NCI-H226 (cell line): ENCODE data around the gene ERRFI1.
A peak's percentile ranks its signal among the peaks of the same experiment; 100 is the strongest.

Source experiments
- DNase-seq: peaks from one replicate; pipeline ENCODE4 v3.0.0-alpha.2; 2015

The ERRFI1 gene

DNA sequence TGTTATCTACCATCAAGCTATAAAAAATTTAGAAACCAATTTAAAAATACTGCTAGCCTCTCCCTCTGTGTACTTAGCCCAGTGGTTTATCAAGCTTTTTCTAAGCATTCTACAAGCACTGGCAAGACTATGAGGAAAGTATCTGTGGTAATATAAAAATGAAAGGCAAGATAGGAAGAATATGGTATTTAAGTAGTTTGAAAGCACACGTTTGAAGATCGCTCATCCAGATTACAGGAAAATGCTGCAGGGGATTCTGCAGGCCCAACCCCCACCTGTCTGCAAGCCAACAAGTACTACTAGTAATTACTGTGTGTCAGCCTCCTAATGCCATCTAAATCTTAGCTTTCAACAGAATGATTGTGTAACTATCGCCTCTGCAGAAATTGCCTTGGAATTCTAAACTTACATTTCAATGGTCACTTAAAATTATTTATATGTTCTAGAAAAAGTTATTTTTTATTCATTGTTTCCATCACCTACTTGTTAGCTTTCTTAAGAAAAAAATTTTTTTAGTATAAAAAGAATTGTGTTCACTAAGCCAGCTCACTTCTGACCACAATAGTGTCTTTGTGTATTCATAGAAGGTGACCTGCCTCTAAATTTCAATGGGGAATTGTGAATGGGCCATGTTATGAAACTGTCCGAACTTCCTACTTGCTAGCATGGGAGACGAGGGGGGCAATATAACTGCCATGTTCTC is 8.5 kb downstream of the ERRFI1 start:
- DNase-seq = peak; percentile 45

DNA sequence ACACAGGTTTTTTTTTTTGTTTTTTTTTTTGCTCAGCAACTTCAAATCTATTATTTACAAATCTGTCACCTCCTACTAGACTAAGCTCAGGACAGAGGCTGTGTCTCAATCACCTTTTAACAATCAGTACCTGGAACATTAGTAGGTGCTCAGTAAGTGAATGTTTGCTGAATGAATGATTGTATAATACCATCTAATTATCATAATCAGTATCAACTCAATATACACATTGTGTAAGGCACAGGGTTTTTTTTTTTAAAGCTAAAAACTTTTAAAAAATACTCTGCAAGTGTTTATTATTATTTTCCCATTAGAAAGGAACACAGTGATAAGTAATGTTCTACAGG is 9.2 kb downstream of the ERRFI1 start:
- no peak for DNase-seq

DNA sequence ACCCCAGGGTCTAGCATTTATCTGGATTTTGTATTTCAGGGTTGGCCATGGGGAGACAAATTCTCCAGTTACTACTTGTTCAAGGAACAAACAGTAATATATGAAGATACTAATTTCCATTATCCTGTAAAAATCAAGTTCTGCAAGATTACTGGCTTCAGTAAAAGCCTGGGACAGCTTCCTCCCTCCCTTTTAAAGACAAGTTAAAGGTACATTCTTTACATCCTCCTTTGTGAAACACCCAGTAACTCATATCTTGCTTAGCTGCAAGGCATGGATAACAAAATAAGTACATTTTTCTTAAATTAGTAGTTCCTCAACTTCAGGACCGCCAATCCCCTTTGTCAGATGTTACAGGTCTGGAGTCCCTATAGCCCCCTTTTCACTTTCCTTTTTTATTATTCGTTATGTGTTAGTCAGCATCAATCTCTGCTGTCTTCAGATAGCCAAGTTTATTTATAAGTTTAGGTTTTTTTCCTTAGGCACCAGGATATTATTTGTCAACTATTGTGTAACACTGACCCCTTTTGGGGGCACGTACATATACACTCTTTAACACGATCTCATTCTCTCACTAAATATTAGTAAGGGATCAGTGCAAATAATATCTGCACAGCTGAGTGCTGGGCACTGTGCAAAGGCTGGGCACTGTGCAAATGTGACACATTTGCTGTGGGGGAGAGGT is 9.8 kb downstream of the ERRFI1 start:
- DNase-seq = no peak

DNA sequence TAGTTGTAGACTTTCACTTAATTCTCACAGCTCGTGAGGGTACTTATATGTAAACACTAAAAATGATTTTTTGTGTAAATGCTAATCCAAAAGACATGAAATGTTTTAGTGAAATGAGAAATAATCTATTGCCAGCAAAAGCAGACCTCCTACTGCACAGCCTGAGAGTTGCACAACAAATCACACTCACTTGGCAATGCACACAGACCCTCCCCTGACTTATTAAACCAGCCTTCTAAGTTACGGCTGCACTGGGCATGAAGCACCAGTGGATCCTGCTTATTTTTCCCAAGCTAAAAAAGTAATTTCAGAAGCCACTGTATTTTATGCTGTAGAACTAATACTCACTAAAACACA is 10.3 kb downstream of the ERRFI1 start:
- DNase-seq = no peak

DNA sequence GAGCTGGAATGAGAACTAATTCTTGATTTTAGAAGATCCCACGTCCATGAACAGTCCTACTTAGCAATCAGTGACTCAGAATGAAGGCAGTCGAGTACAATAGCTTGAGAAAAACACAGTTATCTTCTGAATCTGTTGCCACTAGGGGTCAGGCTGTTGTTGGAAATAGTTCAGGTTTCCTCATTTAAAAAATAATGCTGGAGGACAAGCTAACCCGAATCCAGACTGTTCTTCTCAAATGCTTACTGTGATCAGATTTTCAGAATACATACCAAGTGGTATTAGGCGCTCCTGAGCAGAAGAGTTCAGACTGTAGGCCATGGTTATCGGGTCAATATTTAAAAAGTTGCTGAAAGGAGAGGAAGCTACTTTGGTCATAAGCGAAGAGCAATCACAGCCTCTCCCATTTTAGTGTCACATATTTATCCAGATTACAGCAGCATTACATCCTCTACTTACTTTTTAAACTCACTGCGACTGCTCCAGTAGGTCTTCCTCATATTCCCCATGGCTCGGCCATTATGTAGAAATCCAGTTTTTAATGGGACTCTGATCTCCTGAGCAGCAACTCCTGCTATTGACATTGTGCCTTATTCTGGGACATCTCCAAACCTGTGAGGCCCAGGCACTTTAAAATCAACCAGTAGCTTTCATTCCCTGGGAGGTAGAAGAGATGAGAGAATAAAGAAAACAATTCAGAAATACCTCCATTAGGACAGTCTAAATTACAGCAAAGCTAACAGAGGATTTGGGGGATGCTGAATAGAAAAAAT is 10.9 kb downstream of the ERRFI1 start:
- DNase-seq = peak; percentile 70

DNA sequence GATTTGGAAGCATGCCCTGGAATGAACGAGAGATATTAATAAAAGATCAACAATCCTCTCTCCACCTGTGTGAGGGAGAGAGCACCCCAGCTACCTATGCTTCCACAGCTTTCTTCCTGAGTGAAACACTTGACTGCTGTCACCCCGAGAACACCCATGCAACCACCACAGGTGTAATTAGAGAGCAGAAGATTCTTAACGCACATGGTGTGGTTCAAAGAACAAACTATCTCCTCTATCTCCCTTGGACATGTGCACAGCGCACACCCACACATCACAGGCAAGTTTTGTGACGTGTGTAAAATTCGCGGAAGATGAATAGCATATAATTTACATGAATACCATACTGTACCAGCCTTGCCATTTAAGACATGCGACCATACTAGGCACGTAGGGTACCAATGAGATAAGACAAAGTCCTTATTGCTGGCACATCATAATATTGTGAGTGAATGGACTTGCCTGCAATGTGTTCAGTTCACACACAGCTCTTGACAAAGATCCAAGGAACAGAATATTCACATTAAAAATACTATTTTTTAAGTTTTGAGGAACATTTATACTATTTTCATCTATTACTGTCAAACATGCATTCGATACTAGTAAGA is 11.6 kb downstream of the ERRFI1 start:
- DNase-seq = no peak

DNA sequence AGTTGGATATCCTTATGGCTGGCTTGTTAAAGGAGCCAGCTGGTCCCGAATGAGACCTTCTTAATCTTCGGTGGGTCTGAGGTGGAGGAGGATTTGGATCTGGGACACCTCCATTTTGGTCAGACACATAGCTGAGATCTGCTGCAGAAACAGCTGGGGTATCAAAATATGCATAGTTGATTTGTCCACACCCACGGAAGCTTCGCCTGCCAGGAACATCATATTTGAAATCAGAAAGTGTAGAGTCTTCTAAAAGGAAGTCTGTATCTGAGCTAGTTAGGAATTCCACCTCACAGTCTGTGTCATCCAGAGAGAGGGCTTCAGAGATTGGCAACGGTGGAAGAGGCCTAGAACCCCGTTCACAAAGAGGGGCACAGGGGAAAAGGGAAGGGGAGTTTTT is 12.3 kb downstream of the ERRFI1 start:
- DNase-seq = no peak

DNA sequence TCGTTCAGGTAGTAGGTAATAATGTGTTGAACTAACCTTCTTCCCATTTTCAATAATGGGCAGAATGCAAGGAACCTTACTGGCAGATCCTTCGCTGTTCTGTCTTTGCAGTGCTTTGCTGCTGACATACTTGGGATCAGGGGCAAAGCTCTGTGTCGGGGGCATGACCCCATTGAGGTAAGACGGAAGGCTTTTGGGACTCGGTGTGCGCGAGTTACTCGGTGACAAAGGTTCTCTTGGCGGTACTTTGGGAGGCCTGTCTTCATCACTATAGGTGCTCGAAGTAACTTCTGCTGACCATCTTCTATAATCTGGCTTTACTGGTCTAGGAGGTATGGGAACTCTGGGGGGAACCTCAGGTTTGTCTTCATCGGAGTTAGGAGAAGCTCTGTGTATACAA is 12.7 kb downstream of the ERRFI1 start:
- DNase-seq = no peak

DNA sequence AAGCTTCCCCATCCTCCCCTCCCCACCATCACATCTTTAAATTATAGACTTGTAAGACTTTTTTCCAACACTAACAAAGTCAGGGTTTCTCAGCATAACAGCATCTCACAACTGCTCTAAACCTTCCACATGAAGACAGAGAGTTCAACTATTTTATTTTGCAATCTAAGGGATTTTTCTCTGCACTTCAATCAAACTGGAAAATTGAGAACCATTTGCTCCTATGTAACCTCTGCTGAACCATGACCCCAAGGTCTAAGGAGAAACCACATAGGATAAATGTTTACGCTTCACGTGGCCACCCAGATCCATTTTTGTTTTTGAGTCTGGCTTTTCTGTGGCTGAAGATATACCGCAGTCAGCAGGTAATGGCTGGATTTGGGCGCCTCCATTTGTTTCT is 13.2 kb downstream of the ERRFI1 start:
- DNase-seq = no peak

DNA sequence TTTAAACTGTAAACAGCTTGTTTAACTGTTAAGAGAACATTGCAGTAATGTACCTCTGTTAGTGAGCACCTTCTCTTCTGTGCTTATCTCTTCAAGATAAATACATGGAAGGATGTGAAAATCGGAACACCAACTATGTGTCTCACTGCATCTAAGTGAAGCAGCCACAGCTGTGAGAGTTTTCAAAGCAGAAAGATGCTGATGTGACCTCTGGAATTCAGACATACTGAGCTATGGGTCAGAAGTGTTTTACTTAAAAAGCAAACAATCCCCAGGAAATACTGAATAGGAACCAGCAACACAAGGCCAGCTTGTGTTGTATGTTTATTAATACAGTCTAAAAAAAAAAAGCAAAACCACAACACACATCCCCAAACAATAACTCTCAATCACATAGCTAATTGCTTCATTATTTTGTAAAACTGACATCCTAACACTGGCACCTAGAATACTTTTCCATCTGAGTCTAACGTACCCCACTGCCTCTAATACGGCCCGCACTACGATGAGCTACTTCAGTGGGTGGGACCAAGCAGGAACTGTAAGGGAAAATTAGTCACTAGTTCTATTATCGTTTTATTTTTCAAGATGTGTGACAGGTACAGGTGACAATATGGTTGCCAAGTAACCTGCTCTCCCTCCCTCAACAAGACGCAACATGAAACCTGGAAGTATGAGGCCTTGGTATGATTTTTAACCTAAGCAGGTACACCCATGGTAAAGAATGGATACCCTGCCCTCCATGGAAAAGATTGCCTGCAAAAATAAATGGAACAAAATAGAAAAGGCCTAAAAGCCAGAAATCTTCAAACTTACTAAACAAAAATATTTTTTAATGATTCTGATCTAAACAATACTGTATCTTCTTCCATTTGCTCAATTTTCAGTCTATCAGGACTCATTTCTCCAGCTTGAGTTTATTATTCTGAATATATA is 13.9 kb downstream of the ERRFI1 start:
- no peak for DNase-seq

DNA sequence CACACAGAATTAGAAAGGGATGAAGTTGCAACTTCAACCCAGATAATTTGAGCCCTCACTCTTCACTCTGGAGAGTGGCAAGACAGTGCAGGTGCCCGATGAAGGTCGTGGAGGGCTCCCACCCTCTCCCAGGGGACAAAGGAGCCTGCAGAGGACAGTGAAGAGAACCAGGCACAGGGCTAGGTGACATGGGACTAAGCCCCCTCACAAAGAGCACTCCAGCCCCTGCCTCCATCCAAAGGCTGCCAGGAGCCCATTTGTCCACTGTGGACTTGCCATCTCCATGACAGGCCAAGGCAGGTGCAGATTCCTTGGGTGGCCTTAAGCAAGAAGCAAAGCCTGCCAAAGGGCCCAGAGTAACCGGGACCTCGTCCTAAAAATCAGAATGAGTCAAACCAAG is 15.1 kb downstream of the ERRFI1 start:
- DNase-seq = no peak

DNA sequence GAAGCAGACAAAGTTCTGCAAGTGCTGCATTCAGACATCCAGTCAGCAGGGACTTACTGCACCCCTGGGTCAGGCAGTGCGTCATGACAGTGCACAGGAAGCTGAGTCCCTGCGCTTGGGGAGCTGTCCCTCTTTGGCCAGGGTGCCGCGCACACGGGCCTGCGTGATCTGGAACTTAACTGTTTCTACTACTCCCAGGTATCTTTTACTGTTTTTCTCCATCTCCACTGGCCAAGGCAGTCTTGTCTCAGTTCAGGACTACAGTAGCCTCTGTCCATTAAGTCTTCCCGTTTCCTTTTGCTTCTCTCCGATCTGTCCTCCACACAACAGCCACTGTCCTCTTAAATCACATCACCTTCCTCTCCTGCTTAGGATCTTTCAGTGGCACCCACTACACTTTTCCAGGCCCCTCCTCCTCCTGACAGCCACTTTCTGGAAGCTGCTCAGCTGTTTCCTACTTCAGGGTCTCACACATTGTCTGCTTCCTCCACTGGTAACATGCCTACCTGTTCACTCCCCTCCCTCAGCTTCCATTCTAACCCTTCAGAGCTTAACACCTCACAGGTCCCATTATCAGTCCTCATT is 15.9 kb downstream of the ERRFI1 start:
- DNase-seq = no peak

DNA sequence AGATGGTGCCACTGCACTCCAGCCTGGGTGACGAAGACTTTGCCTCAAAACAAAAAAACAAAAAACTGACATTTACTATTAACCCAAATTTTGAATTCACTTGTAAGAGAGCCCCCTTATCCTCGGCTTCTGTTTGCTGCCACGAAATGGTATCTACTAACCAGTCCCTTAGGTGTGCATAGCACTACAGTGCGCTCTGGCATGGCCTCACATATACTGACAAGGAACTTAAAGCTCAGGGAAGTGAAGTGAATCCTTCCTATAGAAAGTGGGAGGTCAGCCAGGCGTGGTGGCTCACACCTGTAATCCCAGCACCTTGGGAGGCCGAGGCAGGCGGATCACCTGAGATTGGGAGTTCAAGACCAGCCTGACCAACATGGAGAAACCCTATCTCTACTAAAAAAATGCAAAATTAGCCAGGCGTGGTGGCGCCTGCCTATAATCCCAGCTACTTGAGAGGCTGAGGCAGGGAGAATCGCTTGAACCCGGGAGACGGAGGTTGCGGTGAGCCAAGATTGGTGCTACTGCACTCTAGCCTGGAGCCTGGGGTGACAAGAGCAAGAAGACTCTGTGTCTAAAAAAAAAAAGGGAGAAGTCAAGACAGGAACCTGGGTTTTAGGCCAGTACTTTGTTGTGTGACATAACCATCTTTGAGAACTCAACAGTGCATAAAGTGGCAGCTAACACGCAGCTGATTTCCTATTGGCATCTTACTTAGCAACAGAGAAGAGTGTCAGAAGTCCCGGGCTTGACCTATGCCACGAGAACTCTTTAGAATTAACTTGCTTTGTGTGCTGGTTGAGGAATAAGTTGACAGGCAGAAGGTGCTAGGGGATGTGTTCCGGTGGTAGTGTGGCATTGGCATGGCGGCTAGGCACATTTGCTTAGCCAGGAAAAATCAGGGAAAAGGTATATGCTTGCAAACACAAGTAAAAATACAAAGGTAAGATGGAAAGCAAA is 16.8 kb downstream of the ERRFI1 start:
- no peak for DNase-seq

DNA sequence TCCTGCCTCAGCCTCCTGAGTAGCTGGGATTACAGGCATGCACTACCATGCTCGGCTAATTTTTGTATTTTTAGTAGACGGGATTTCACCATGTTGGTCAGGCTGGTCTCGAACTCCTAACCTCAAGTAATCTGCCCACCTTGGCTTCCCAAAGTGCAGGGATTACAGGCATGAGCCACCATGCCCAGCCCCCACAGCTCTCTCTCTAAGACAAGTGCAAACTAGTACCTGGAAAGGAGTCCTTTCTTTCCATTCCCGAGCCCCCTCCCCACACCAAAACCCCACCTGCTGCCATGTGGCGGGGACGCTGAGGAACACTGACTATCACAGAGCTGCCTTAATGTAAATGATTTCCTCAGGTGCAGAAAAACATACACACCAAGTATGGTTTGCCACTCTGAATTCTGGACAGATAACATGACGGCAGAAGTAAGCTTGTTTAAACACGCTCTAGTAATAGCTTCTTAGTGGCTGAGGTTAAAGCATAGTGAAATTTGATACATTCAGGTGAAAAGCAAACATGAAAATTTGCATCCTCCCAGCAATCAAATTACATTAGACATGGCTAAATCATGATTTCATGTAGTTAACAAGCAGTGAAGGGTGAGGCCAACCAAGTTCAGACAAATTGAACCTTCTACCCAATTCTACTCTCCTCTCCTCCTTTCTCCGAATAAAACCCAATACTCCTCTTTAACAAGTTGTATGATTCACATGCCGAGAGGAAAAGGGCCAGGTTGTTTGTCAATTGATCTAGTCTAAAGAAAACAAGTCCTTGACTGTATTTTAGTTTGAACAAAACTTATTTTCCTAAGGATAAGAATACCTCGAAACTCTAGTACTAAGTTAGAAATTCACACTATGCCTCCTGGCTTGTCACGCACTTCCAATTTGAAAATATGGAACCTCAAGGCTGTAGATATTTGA is 19.8 kb downstream of the ERRFI1 start:
- DNase-seq = no peak

DNA sequence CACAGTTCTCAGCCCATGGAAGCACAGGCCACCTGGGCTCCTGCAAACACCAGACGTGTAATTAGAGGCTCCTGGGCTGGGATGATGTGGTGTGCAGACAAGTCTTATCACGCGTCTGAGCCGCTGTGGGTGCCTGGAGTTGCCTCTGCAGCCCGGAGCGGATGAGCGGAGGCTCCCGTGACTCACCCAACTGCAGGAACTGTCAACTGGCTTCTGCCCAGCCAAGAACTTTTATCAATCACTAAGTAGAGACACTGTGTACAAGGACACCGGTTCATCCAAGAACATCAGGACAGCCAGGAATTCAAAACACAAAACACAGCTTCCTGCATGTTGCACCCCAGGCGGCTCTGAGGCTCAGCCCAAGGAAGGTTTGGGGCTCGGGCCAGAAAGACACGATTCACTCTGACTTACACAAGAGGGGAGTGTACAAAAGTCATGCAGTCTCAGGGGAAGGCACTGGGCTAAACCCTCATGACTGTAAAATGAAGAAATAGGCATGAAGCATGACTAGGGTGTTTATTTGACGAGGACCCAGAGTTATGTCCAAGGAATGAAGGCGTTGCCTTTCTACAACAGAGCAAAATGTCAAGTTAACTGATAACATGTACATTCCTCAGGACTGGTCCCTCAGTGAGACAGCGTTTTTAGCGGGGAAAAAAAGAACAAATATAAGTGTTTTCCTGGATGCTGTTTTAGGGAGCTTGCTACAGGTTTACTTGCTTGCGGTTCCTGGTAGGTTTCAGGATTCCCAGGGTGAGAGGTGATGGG is 21.1 kb downstream of the ERRFI1 start:
- DNase-seq = peak; percentile 99

DNA sequence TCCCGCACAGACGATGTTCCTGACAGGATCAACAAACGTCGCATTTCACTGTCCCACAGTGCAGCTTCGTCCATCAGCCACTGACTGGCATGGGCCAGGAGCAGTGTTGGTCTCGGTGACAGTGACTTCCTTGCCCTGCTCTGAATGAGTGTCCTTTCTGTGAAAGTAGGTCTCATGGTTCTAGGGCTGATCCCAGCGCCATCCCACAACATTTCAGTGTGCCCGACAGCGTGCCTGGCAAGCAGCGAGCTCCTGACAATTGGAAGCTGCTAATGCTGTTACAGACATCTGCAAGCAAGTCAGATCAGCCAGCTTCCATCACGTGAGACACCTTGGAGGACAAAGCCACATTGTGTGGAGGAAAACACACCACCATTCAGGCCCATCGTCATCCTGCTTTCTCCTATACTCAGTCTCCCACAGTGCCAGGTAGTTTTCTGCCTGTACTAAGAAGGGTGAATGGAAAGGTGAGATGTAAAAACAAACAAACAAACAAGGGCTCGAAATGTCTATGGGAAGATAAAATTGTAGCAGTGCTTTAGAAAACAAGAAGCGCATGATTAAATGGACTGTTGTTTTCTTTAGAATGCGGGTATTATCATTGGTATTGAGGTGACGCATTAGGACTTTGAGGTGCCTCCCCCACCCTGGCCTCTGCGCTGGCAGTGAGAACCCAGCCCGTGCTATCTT is 21.9 kb downstream of the ERRFI1 start:
- no peak for DNase-seq

DNA sequence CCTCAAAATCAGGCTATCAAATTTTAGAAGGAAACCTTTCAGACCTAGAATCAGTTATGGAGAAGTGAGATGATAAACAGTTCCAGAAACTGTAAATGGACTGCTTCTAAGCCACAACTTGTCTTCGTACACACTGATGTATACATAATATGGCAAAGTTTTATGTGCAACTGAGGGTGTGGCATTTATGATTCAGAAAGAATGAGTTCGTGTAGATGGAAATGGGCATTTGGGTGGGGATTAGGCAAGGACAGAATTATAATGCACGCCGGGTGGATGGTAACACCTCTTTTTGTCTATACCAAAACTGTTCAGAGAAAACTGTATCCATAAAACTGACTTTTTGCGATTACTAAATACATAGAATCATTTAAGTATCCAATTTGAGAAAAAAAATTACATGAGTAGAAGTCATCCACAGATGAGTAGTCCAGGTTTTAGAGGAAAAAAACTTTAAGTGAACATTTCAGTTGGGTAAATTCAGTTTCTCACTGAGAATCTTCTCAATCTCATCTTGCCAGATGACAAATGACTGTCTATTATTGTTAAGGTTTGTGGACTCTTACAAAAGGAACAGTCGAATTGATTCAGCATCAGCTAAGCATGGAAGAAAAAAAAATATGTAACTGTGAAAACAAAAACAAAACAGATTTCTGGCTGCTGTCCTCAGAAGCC is 22.5 kb downstream of the ERRFI1 start:
- DNase-seq = no peak

DNA sequence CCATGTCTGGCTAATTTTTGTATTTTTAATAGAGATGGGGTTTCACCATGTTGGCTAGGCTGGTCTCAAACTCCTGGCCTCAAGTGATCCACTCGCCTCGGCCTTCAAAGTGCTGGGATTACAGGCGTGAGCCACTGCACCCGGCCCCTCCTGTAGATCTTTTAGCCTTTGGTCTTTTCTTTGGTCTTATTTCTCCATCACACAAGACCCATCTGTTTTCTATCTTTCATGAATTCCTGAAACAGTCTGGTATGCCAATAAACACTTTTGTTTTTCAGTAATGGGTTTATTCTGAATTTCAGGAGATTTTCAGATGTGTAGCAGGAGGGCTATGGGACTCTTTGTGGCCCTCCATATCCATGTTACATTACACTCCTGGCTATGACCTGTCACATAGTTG is 23.2 kb downstream of the ERRFI1 start:
- no peak for DNase-seq
